Measurements from ENCODE around the gene SUN2.

The SUN2 gene

GRCh38 chr22:38699784-38700183 lies 56.0 kb downstream of the SUN2 start:
- TF ChIP-seq CTCF (IDR thresholded peaks at IDR 0.05; ENCODE audit: insufficient read depth, low read length, missing control alignments): no peak
- POLR2A ChIA-PET: interaction anchor here (1.9 kb wide), 1 partner anchor 18 kb away, joined by 9 read pairs; the partner anchor contains the start of gene TOMM22
- CTCF ChIA-PET: interaction anchor here (0.7 to 4.3 kb wide), 6 partner anchors 8 to 647 kb away, joined by 3 to 45 read pairs (median 4); partner anchors contain the start of gene TOMM22
- DNase-seq (ENCODE audit: low read depth, low spot score): no peak
- peak overlapping the region; percentile 80 for H3K4me3 ChIP-seq (ENCODE audit: low read depth, low read length)

GRCh38 chr22:38699143-38699542 lies 56.7 kb downstream of the SUN2 start:
- DNase-seq (ENCODE audit: low read depth, low spot score): no peak

GRCh38 chr22:38698407-38699094 lies 57.2 kb downstream of the SUN2 start:
- no peak for TF ChIP-seq CTCF (IDR thresholded peaks at IDR 0.05; ENCODE audit: insufficient read depth, low read length, missing control alignments)
- H3K4me3 ChIP-seq (ENCODE audit: low read depth, low read length): peak overlapping the region; percentile 80
- ChIA-PET CTCF (interaction anchor here (0.7 to 4.3 kb wide), 5 partner anchors 9 to 646 kb away, joined by 3 to 45 read pairs (median 5); partner anchors contain the start of gene TOMM22), POLR2A (interaction anchor here (1.9 to 2.3 kb wide), 2 partner anchors 17 kb away, joined by 9 to 10 read pairs; partner anchors contain the start of gene TOMM22)
- DNase-seq (ENCODE audit: low read depth, low spot score): no peak

More at GRCh38 chr22:38699143-38699542, 56.7 kb downstream of the SUN2 start:
- CTCF ChIA-PET: interaction anchor here (0.7 to 4.3 kb wide), 6 partner anchors 8 to 647 kb away, joined by 3 to 45 read pairs (median 4); partner anchors contain the start of gene TOMM22
- no peak for TF ChIP-seq CTCF (IDR thresholded peaks at IDR 0.05; ENCODE audit: insufficient read depth, low read length, missing control alignments)
- POLR2A ChIA-PET: interaction anchor here (1.9 kb wide), 1 partner anchor 17 kb away, joined by 9 read pairs; the partner anchor contains the start of gene TOMM22
- peak overlapping the region; percentile 80 for H3K4me3 ChIP-seq (ENCODE audit: low read depth, low read length)

- DNase-seq (ENCODE audit: low read depth, low spot score): no peak
- H3K4me3 ChIP-seq (ENCODE audit: low read depth, low read length): no peak overlapping the region; the same call in 1 of the 2 replicates
- CTCF ChIA-PET: interaction anchor here (1.3 to 4.3 kb wide), 4 partner anchors 11 to 645 kb away, joined by 4 to 45 read pairs (median 10); partner anchors contain the start of gene TOMM22
- POLR2A ChIA-PET: interaction anchor here (0.7 to 2.3 kb wide), 3 partner anchors 16 to 23 kb away, joined by 3 to 10 read pairs (median 3); partner anchors contain the start of gene TOMM22
- no peak for TF ChIP-seq CTCF (IDR thresholded peaks at IDR 0.05; ENCODE audit: insufficient read depth, low read length, missing control alignments)
Measured at GRCh38 chr22:38697425-38698089, 58.2 kb downstream of the SUN2 start.

GRCh38 chr22:38696606-38697424 lies 59.0 kb downstream of the SUN2 start:
- DNase-seq (ENCODE audit: low read depth, low spot score): no peak
- POLR2A ChIA-PET: interaction anchor here (0.7 to 2.3 kb wide), 3 partner anchors 15 to 23 kb away, joined by 3 to 10 read pairs (median 3); partner anchors contain the start of gene TOMM22
- TF ChIP-seq CTCF (IDR thresholded peaks at IDR 0.05; ENCODE audit: insufficient read depth, low read length, missing control alignments): no peak
- CTCF ChIA-PET: interaction anchor here (1.3 to 7.2 kb wide), 4 partner anchors 12 to 644 kb away, joined by 5 to 61 read pairs (median 30); partner anchors contain the start of gene TOMM22
- H3K4me3 ChIP-seq (ENCODE audit: low read depth, low read length): peak overlapping the region; percentile 25

All from AG04449 (cell line).